Endometrial microvascular endothelial cells (primary cell): ENCODE results near the gene RTKN2. TPM values are rescaled to one million over a fixed set of nuclear protein-coding genes. Genes with fewer than 3 reads are reported as not detected.
"Not testable (repeated sequence)": the region's sequence is repeated elsewhere in the genome, so short reads cannot be mapped to it uniquely, and the experiment has no call there.

ENCODE experiments used
- in situ Hi-C: cut with HindIII; loops from 2 replicates; pipeline ENCODE4 v1.10.0; 2017; ENCODE audit warnings: low sequenced_read_pairs, low pct_unique_long_range_greater_than_20kb; ENCODE audit errors: inconsistent ontology term
- total RNA-seq: library from RNA; depleted of rRNA; stranded (reverse); fragments of >200 nt; gene quantifications from one replicate; pipeline ENCODE4 v1.2.3, GENCODE V29; 2015; ENCODE audit errors: inconsistent ontology term

RTKN2 gene
- total RNA-seq, 1 donor from 2014 or later: 0.37 TPM

DNA sequence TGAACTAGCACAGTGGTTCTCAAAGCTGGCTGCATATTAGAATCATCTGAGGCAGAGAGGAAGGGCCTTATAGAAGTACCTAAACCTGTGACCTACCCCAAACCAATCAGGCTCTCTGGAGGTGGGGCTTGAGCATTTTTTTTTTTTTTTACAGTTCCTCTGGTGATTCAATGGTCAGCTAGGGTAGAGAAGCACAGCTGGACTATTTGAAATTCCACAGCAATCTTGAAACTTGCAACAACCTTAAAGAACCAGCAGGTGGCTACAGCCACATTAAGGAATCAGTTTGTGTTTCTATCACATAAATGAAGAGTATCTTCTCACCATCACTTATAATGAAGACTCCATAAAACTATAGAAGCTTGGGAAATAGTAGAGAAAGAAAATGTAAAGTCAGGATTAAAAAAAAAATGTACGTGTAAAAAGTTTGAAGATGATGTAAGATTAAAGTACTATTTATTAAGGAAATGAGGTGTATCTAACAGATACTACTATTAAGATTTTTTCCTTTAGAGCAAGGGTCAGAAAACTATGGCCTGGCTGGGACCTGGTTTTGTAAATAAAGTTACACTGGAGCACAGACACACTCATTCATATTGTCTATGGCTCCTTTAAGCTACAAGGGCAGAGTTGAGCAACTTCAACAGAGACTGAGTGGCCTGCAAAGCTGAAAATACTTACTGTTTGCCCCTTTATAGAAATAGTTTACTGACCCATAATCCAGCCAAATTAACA is 3.8 kb downstream of the RTKN2 start:
- in situ Hi-C loops: no loop called here

DNA sequence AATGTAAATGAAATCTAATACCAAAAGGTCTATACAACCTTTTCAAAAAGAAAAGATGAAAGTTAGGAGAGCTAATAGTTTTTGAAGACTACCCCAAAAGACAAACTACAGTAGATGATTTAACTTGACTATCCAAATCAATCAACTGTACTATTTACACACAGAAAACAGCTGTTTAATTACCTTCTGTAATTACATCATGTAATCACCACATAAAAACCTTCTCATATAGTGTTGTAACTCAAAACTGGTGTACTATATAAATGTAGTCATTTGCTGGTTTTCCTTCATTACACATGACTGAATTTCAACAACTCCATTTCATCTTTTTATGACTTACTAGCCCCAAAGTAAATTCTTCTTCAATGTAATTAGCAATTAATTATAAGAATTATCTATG is 4.5 kb downstream of the RTKN2 start:
- in situ Hi-C loops: no loop called here

GRCh38 chr10:62261666-62262065 is 7.0 kb downstream of the RTKN2 start:
- in situ Hi-C loops: no loop called here

- in situ Hi-C loops: no loop called here
Observed at GRCh38 chr10:62259998-62260397, 8.6 kb downstream of the RTKN2 start.

DNA sequence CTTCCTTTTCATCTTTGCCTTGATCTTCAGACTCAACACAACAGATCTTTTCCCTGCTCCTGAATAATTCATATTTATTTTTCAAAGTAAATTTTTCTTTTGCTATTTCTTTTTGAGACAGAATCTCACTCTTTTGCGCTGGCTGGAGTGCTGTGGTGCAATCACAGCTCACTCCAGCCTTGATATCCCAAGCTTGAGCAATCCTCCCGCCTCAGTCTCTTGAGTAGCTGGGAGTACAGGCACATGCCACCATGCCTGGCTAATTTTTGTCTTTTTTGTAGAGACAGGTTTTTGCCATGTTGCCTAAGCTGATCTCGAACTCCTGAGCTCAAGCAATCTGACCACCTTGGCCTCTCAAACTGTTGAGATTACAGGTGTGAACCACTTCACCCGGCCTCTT is 9.2 kb downstream of the RTKN2 start:
- in situ Hi-C loops: no loop called here

- in situ Hi-C loops: no loop called here
Observed at GRCh38 chr10:62258926-62259325, 9.7 kb downstream of the RTKN2 start.

DNA sequence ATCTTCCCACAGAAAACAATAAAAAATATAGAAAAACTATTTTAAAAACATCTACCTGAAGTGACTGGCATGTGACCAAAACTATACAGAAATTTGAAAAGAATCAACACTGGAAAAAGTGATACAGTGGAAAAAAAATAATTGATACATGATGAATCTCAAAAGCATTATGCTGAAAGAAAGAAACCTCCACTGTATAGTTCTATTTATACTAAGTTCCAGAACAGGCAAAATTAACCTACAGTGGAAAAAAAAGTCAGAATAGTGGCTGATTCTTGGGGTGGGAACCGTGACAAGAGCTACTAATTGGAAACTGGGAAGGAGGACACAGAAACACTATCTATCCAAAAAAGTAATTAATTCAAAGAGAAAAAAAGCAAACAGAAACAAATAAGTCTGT is 14.9 kb downstream of the RTKN2 start:
- in situ Hi-C loops: no loop called here

GRCh38 chr10:62252051-62252450 is 16.6 kb downstream of the RTKN2 start:
- in situ Hi-C loops: no loop called here

- in situ Hi-C loops: no loop called here
Observed at GRCh38 chr10:62250594-62251198, 17.9 kb downstream of the RTKN2 start.

- in situ Hi-C loops: no loop called here
Observed at GRCh38 chr10:62249957-62250356, 18.7 kb downstream of the RTKN2 start.

- in situ Hi-C loops: no loop called here
Observed at GRCh38 chr10:62248465-62248864, 20.2 kb downstream of the RTKN2 start.

DNA sequence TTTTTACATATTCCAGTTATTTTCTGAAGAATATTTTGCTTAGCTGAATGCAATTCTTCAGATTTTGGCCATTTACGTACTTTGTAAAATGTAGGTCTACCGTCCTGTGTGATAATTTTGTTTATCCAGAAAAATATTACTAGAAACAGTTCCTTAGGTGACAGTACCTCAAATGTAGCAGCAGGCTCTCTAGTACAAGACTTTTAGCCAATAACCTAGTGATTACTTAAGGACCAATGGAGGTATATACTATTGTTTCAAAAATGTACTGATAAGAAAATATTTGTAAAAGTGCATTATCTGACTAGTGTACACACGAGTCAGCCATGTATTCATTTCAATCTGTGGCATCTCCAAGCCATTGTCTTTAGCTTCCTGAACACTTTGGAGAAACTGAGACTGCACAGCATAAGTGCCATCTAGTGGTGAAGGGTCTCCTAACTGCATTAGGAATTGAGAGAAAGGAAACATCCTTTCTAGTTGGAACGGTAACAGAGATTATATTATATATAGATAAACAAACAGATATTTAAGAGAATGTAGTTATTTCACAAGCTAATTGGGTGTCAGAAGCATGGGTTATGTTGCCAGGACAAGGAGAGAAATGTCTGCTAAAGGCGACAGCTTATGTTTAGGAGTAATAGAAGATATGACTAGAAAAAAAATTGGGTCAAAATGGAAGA is 23.7 kb downstream of the RTKN2 start:
- in situ Hi-C loops: no loop called here

DNA sequence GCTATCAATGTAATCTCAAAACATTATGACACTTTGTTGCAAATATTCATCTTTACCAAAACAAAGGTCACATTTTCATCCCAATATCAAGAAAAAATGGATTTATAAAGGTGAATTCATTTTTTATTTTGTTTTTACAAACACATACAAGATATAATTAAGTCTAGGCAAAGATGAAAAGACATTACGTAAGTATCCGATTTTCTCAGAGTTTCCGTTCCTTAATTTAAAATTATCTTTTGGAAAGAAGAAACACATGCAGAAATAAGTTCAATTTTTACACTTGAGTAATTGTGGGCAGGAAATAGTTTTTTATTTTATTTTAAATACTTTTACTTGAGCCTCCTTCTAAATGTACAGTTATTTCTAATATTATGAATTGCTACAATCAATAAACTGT is 24.6 kb downstream of the RTKN2 start:
- in situ Hi-C loops: no loop called here

DNA sequence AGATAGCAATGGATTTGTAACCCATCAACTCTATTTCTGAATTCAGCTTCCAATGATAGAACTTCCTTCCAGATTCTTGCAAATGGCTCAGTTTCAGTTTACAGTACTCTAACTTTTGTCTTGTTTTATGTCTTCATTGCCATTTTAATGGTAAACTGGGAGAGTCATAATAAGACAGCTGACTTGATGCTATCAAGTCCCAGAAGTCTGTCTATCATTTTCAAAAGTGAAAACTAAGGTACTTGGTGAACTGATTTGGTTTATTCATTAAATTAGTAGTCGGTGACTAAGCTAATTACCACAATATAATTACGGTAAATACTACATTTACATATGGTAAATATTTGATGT is 25.0 kb downstream of the RTKN2 start:
- in situ Hi-C loops: no loop called here

GRCh38 chr10:62242965-62243646 is 25.5 kb downstream of the RTKN2 start:
- in situ Hi-C loops: not testable (repeated sequence)

DNA sequence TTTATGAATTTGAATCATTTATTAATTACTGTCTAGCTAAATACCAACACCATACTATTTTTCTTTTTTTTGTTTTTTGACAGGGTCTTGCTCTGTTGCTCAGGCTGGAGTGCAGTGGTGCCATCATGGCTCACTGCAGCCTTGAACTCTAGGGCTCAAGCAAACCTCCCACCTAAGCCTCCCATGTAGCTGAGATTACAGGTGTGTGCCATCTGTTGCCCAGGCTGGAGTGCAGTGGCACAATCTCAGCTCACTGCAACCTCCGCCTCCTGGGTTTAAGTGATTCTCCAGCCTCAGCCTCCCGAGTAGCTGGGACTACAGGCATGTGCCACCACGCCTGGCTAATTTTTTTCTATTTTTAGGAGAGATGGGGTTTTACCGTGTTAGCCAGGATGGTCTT is 27.1 kb downstream of the RTKN2 start:
- in situ Hi-C loops: not testable (repeated sequence)

DNA sequence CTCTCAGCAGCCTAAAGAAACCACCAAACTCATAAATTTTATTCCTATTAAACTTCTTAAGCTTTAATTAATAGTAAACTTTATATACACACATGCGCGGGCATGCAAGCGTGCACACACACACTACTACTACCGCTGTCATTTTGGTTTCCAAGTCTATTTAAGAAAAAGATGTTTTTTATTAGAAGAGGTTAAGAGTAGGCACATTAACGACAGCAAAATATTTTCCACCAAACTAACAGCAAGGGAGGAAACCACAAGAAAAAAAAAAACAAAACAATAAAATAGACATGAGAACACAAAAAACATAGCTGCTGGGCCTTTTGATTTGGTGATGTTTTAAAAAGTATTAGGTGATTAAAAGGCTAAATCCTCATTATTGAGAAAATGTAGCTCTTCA is 28.6 kb downstream of the RTKN2 start:
- in situ Hi-C loops: no loop called here

DNA sequence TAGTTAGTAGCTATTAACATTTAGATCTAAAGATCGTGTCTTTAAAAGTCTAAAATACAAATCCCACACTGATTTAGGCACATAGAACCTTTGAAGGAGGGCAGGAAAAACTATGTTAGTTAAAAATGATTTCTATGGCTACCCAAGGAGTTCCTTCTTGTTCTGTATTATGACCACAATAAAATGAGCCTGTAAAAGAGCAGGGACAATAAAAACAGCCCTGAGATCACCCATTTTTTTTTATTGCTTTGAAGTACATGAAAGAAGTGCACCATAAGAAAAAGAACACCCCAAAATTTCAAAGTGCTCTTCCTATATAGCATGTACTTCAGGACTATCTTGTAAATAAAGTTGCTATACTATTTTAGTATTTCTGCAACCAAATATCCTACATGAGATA is 29.8 kb downstream of the RTKN2 start:
- in situ Hi-C loops: no loop called here

DNA sequence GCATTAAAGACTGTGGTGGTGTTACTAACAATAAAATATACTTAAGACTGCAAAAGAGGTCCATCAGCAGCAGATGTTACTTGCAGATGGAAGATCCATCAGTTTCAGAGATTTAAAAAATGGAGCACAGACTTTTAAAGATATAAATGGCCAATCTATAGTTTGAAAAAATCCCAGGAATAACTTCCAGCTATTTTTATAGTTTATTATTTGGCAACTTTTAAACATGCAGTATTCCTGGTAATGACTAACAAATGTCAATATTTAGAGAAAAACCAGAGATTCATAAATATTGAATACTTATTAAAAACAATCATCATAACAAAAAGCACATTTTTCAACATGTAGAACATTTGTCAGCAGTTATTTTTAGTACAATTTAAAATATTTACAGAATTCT is 30.7 kb downstream of the RTKN2 start:
- in situ Hi-C loops: no loop called here

DNA sequence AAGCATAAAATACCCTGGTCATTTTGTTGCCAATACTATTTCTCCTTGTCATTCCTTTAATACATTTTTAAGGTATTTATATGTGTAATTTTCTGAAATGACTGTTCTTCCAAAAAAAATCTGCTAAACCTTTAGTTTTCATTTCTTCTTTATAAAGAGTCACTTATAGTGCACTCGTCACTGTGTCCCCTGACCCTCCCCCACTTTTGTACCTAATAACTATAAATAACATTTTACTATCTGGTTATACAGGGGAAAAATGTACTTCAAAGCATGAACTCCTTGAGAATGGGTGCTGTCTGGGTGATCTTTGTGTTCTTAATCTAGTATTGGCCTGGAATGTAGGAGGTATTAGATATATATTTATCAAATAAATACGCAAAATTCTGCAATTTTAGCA is 31.1 kb downstream of the RTKN2 start:
- in situ Hi-C loops: no loop called here
